DMS53 treated with DMSO at 0.1 percent for 48 hours (cell line): ENCODE data around the gene EEF1AKMT2.

Experiments used
- DNase-seq: peaks from one replicate; lab custom pipeline; 2025; ENCODE audit not compliant: unreplicated experiment; lab: John Stamatoyannopoulos, UW

Gene EEF1AKMT2

DNA sequence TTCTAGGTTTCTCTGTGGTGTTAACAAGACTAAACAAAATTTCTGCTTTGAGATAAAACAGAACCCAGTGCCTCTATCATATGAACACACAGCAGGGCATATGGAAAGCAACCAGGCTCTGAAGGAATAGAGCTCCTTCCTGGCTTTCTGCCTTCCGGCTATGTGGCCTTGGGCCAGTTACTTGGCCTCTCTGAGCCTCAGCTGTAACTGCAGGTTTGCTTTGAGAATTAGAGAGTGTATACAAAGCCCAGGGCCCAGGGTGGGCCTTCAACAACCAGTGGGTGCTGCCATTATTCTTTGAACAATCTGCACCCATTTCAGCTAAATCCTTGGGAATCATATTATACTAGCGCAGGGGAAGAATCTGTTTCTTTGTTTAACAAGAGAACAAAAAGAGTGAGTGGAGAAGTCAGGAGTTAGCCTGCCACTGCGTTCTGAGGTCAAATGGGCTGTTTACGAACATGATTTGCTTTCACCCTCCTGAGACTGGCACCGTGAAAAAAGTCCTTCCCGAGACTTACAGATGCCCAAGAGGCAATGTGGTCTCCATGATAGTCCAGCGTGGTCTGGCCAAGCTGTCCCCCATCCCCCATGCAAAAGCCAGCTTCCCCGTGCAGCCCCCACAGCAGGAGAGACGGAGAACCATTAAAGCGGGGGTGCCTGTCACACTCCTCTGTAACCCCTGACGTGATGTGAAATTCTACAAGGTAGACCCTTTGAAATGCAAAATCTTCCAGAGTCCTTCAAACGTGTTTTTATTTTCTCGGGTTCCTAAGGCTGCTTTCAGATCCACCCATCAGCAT lies 52.4 kb downstream of the EEF1AKMT2 start:
- DNase-seq: no peak

- DNase-seq: no peak
Observed at GRCh38 chr10:124738441-124738840, 53.2 kb downstream of the EEF1AKMT2 start.

GRCh38 chr10:124737708-124738107 lies 54.0 kb downstream of the EEF1AKMT2 start:
- DNase-seq: no peak

- DNase-seq: no peak
Observed at GRCh38 chr10:124737221-124737620, 54.5 kb downstream of the EEF1AKMT2 start.

GRCh38 chr10:124736491-124737136 lies 55.1 kb downstream of the EEF1AKMT2 start:
- DNase-seq: no peak

DNA sequence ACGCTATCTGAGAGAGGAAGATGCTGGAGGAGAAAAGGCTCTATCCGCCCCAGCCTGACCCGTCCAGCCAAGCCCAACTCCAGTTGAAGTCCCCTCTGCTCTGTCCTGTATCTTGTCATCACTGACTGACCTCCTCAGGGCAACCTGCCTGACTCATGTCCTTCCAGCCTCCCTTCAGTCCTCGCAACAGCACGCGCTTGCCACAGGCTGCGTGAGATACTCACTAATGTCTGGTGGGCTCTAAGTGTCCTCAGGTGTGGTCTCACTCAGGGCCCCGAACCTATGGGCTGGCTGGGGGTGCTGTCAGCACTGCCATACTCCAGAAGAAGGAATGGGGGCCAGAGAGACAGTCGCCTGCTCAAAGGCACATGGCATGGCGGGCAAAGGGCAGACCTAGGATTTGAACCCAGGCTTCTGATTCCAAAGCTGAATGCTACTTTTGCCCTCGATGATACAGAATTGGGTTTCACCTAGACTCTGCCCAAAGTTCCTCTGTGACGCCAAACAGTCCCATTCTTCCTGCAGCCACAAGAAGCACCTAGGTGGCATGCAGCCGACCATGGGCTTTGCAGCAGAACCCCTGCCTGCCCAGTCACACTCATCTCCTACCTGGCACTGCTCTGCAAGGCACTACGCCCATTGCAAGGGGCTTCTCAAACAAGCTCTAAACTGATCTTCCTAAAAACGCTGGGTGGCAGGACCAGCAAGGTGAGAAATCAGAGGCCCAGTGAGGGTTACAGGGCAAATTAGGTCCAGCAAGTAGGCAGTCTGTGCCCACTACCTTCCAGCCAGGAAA lies 56.0 kb downstream of the EEF1AKMT2 start:
- no peak for DNase-seq

DNA sequence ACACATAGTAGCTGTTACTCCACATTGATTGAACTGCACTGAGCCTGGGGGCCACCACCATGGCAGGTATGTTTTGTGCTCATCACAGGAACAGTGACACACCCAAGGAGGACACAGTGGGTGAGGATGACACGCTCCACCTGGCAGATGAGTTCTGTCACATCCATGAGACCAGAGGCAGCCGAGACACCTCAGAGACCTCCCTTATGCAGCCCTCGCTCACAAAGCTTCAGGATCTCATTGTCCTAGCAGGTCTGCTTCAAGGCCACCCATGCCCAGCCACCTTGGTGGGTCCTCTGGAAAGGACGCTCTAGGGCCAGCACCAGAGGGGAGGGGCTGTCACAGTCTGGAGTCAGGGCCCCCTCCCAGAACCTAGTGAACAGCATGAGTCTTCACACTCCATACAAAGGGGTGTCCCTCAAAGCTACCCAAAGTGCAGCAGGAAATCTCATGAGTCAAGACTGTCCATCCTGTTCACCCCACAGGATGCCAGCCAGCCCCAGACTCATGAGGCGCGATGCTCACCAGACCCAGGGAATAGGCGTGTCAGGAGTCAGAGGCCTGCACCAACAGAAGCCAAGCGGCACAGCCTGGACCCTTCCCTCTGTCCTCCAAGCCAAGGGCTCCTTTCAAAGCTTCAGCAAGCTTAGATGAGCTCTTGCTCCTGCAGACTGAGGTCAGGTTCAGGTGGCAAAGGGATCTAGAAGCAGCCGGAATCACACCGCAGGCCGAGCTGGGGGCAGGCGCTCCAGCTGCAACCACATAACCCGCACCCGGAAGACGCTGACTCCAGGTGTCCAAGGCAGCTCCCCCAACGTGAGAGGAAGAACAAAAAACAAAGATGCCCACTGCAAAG lies 57.1 kb downstream of the EEF1AKMT2 start:
- no peak for DNase-seq

- no peak for DNase-seq
Observed at GRCh38 chr10:124733571-124734245, 58.0 kb downstream of the EEF1AKMT2 start.

GRCh38 chr10:124732931-124733570 lies 58.6 kb downstream of the EEF1AKMT2 start:
- no peak for DNase-seq

GRCh38 chr10:124731551-124731950 lies 60.1 kb downstream of the EEF1AKMT2 start:
- no peak for DNase-seq

- DNase-seq: no peak
Observed at GRCh38 chr10:124730790-124731189, 60.9 kb downstream of the EEF1AKMT2 start.

DNA sequence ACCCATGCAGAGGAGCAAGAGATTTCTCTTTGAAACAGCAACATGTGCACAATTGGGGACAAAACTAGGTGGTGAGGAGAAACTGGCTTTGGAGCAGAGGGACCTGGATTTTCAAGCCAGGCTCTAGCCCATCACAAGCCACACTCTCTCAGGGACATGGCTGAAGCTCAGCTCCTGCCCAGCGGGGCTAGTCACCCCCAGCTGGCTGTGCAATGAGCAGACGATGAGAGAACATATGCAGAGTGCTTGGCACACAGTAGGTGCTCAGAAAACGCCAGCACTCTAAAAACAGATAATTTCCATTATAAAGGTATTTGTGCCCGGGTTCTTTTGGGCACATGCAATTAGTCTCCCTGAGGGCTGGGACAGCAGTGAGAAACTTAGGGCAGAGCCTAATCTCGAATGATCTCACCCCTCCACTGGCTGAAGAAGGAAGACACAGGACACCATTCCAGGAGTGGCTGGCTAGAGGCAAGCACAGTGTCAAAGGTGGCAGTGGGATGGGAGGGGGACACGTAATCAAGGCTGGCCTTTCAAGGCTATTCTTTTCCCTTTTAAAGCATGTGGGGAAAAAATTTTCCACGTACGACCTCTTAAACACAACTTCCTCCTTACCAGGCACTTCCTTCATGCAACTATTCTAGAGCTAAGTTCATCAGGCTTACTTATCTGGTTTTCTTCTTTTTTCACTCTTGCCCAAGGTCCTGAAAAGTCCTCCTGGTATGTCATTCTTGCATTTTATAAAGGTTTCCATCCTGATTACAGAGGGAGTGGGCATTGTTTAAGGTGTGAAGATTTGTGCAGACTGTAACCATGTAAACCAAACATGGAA lies 62.6 kb downstream of the EEF1AKMT2 start:
- DNase-seq: no peak

GRCh38 chr10:124728071-124728829 lies 63.4 kb downstream of the EEF1AKMT2 start:
- DNase-seq: no peak

DNA sequence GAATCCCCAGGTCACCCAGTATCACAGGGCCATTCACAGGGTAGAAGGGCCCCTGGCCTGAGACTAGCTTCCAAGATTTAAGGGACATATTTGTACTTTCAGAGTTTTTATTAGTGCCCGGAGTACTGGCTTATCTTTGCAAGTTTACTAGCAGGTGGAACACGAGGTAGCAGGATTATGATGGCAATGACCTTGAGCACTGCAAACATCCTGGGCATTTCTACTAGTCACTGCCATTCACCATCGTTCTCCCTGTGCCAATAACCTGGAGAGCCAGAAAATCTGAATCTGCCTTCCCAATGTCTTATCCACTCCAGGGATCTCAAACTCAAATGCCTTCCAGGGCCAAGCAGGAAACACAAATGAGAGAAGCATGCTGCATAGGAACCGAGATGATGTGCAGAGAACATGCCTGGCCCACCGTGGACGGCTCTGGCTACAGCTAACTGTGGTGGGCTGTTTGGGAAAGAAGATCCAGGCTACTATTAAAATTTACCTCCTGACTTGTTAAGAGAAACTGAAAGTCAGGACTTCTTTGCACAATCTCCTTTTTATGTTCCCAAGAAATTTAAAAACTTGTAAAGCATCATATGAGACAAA lies 64.2 kb downstream of the EEF1AKMT2 start:
- no peak for DNase-seq

DNA sequence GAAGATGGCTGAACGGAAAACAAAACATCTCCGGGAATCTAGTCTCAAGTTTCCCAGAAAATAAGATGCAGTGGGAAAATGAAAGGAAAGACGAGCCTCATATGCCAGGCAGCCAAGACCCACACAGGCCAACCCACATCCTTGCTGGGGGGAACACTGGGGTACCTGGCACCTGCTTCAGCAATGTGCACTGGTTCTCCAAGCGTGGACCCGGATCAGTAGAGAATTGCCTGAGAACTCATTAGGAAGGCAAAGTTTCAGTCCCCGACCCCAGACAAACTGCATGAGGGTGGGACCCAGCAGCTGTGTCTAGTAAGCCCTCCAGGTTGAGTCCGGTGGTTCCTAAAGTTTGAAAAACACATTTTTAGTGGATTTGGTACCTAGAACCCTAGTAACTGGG lies 65.9 kb downstream of the EEF1AKMT2 start:
- DNase-seq: no peak

GRCh38 chr10:124725171-124725631 lies 66.5 kb downstream of the EEF1AKMT2 start:
- DNase-seq: no peak

DNA sequence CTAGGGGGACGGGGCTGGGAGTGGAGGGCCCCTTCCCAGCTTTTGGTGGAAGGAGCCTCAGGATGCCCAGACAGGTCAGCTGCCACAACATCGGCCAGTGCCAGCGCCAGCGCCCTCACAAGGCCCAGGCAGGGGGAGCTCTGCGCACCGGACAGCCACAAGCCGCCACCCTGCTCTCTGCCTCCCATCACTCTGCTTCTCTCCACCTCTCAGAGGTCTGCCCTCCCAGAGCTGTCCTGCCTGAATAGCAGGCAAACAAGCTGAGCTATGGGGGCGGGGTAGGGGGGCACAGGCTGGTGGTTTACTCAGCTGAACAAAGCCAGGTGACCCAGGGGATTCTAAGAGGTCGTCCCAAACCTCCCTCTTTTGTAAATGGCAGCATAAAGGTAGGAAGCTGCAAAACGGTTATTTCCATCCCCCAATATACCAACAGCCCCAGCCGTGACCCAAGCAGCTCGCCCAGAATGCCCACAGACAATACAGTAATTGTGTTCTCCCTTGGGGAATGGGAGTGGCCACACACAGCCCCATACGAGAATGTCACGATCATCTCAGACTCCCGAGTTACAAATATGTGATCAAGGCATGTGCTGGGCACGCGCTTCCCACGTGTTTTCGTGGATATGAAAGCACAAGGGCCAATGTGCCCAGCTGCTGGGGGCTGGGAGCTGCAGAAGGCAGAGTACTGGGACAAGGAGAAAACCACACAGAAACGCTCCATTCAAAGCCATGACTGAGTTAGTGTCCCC lies 67.2 kb downstream of the EEF1AKMT2 start:
- no peak for DNase-seq
